ENCODE measurements around the gene GMDS. TPM values are rescaled to one million over a fixed set of nuclear protein-coding genes. Genes with fewer than 3 reads are reported as not detected.
A peak's percentile ranks its signal among the peaks of the same experiment; 100 is the strongest.

GMDS gene
- total and polyA plus RNA-seq, 2 of the 8 experiments (the other 6 are each of a cell fraction or from before 2014, with no cell fraction given) = 16.8 to 50.0 TPM

GRCh38 chr6:1737463-1738311 is 507.7 kb downstream of the GMDS start:
- Histone ChIP-seq H2AK5ac (ENCODE audit: low read depth, low read length) (peak overlapping the region; percentile 11; the same call in 1 of the 2 replicates), H4K91ac (replicated peaks; ENCODE audit: insufficient read length, low read length) (peak overlapping the region; percentile 28), H3K4me1 (replicated peaks in 1 of 4; ENCODE audit: control insufficient read depth in 3 of 4, insufficient read depth in 4 of 4, low read length in 3 of 4) (no peaks in the 10 kb centered on the region), H3K79me1 (ENCODE audit: low read depth, low read length) (peaks cover 3% of the 10 kb centered on the region; the same call in 1 of the 2 replicates), H3K4me3 (ENCODE audit: extremely low read depth in 1 of 4, insufficient read depth in 2 of 4, low read depth in 3 of 4, low read length in 4 of 4) (no peak overlapping the region), H3K9me3 (ENCODE audit: insufficient read depth in 2 of 2, low read depth in 1 of 2, low read length in 1 of 2) (no peaks in the 10 kb centered on the region), H3K36me3 (ENCODE audit: control insufficient read depth in 2 of 4, insufficient read depth in 4 of 4, low read length in 3 of 4) (no peaks in the 10 kb centered on the region), H2BK12ac (ENCODE audit: low read depth, low read length) (no peak overlapping the region; the same call in 1 of the 2 replicates), H2BK5ac (ENCODE audit: low read depth, low read length) (no peak overlapping the region), H2BK120ac (replicated peaks; ENCODE audit: low read depth, low read length) (no peak overlapping the region), H4K5ac (ENCODE audit: insufficient read length, low read depth, low read length) (no peak overlapping the region), H3K27me3 (replicated peaks in 1 of 4; ENCODE audit: control insufficient read depth in 3 of 4, extremely low read depth in 1 of 4, insufficient read depth in 3 of 4, low read length in 3 of 4) (no peaks in the 10 kb centered on the region), H3K27ac (ENCODE audit: low read depth, low read length) (no peak overlapping the region), H3K79me2 (ENCODE audit: control insufficient read depth in 1 of 2, insufficient read depth in 2 of 2, low read length in 2 of 2) (no peaks in the 10 kb centered on the region), H4K20me1 (replicated peaks in 1 of 2; ENCODE audit: control insufficient read depth in 1 of 2, insufficient read depth in 2 of 2, low read length in 2 of 2) (peaks cover 0 to 8% of the 10 kb centered on the region in 2 experiments), H3K23ac (ENCODE audit: insufficient read length) (no peak overlapping the region), H3K9ac (replicated peaks in 1 of 4; ENCODE audit: extremely low read depth in 1 of 4, low read depth in 3 of 4, low read length in 3 of 4) (peak overlapping the region in 1 of 4 experiments; percentile 26; a peak in 1 of 7 replicates), H3K18ac (ENCODE audit: extremely low read depth, low read length) (no peak overlapping the region), H3K23me2 (ENCODE audit: low read depth, low read length) (peaks cover 9% of the 10 kb centered on the region; the same call in 1 of the 2 replicates), H2BK20ac (ENCODE audit: low read length) (no peak overlapping the region), H3K4me2 (ENCODE audit: insufficient read depth in 1 of 2, low read depth in 2 of 2, low read length in 2 of 2) (no peak overlapping the region), H3K4ac (replicated peaks; ENCODE audit: insufficient read length, low read depth, low read length) (no peak overlapping the region), H2AFZ (ENCODE audit: low read length) (no peak overlapping the region), H2BK15ac (ENCODE audit: low read length) (no peak overlapping the region), H3K56ac (replicated peaks; ENCODE audit: insufficient read length, low read depth, low read length) (peak overlapping the region; percentile 98), H3K14ac (ENCODE audit: insufficient read length) (no peak overlapping the region), H4K8ac (ENCODE audit: extremely low read depth, insufficient read depth, low read length) (no peak overlapping the region; the same call in 1 of the 2 replicates)
- ChIA-PET POLR2A (ENCODE audit: partially characterized antibody) (no interaction called here), CTCF (ENCODE audit: partially characterized antibody) (interaction anchor here (1.0 kb wide), 1 partner anchor 9 kb away, joined by 3 read pairs; no protein-coding TSS in a partner anchor)
- WGBS, 2 experiments (ENCODE audit: extremely low coverage in 1 of 2, insufficient coverage in 1 of 2, insufficient read length in 1 of 2, insufficient replicate concordance in 2 of 2, low coverage in 1 of 2, low lambda C conversion rate in 2 of 2, missing lambda C conversion rate in 1 of 2) = 82% methylated on average over 6 of the region's 6 CpGs; no CpG with 5 or more reads in 1 of the 2 experiments
- FAIRE-seq = no peak
- DNase-seq (ENCODE audit: low read depth in 1 of 2, low spot score in 2 of 2) = no peak
- TF ChIP-seq ATF3 (IDR thresholded peaks at IDR 0.05; ENCODE audit: insufficient read depth, low read depth, low read length) = no peak
- TF ChIP-seq MAFK (IDR thresholded peaks at IDR 0.05; ENCODE audit: low read depth, low read length) = no peak
- TF ChIP-seq POU5F1 (IDR thresholded peaks at IDR 0.05; ENCODE audit: low read depth, low read length) = no peak
- TF ChIP-seq SIN3A (conservative IDR thresholded peaks at IDR 0.05 in 1 of 2, IDR thresholded peaks at IDR 0.05 in 1 of 2; ENCODE audit: low read depth in 1 of 2, low read length in 2 of 2) = no peak
- TF ChIP-seq, protein P1, sequence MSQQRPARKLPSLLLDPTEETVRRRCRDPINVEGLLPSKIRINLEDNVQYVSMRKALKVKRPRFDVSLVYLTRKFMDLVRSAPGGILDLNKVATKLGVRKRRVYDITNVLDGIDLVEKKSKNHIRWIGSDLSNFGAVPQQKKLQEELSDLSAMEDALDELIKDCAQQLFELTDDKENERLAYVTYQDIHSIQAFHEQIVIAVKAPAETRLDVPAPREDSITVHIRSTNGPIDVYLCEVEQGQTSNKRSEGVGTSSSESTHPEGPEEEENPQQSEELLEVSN (IDR thresholded peaks at IDR 0.05) = no peak
- no peak for TF ChIP-seq ATF2 (IDR thresholded peaks at IDR 0.05; ENCODE audit: low read length)
- TF ChIP-seq RAD21 (IDR thresholded peaks at IDR 0.05 in 1 of 2, conservative IDR thresholded peaks at IDR 0.05 in 1 of 2; ENCODE audit: low read depth in 2 of 2, low read length in 2 of 2) = no peak
- TF ChIP-seq YY1 (IDR thresholded peaks at IDR 0.05; ENCODE audit: low read depth, low read length) = no peak
